AG08395 (cell line): ENCODE results near the gene OR3A3.

Experiments
- DNase-seq: peaks from one replicate; pipeline ENCODE4 v3.0.0; 2012; ENCODE audit warnings: mixed read lengths, low spot score

Gene OR3A3

GRCh38 chr17:3472137-3472536 is 61.0 kb downstream of the OR3A3 start:
- no peak for DNase-seq
